Measurements from ENCODE around the gene SAP30. TPM values are rescaled to one million over a fixed set of nuclear protein-coding genes. Genes with fewer than 3 reads are reported as not detected.
A peak's percentile ranks its signal among the peaks of the same experiment; 100 is the strongest.

The SAP30 gene
- total RNA-seq, 1 donor from 2014 or later = 8.8 TPM

DNA sequence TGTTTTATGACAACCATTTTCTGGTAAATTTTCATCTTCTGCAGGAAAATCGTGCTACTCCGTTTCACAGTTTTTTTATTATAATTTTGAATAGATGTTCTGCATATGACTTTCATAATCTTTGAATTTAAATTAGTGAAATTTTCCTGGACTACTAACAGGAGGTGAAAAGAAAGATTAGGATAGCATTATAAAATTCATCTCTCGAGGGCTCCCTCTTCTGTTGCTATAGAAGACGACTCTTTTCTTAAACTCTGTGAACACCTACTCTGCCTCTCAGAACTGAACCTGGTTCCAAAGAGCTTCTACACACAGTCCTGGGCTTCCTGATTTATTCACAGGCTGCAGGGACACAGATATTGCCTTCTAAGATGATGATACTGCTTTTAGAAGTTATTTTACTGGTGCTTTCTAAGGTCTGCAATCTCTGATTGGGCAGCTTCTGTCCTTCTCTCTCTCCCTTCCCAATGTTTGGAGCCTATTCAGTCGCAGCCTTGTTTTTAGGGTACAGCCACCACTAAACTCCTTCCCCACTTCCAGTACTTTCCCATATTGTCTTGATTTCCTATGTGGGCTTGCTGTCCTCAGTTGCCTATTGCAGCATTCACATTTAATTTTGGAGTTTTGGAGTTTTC, 10.1 kb upstream of the SAP30 start:
- no peaks in the 10 kb centered on the region for H3K27me3 ChIP-seq (ENCODE audit: insufficient read depth, low read length)
- Mint-ChIP-seq H3K9me3 (ENCODE audit: unreplicated experiment) (no peaks in the 10 kb centered on the region), H3K27me3 (ENCODE audit: low read depth, unreplicated experiment) (no peaks in the 10 kb centered on the region), H3K4me3 (ENCODE audit: unreplicated experiment) (no peak overlapping the region), H3K36me3 (ENCODE audit: low read depth, unreplicated experiment) (no peaks in the 10 kb centered on the region), H3K27ac (ENCODE audit: unreplicated experiment) (no peak overlapping the region), H3K4me1 (ENCODE audit: low read depth, unreplicated experiment) (no peaks in the 10 kb centered on the region)
- H4K20me1 ChIP-seq (ENCODE audit: insufficient read depth, low read length) = no peaks in the 10 kb centered on the region
- H3K79me2 ChIP-seq (ENCODE audit: insufficient read depth, low read length) = no peaks in the 10 kb centered on the region
- FAIRE-seq (no peak), DNase-seq (ENCODE audit: low read depth) (no peak)
- TF ChIP-seq EZH2 (IDR thresholded peaks at IDR 0.05; ENCODE audit: insufficient read depth, low read length) (no peak), CTCF (IDR thresholded peaks at IDR 0.05; ENCODE audit: insufficient read depth, low read depth, low read length) (peak; percentile 17)
- no peak overlapping the region for H3K9ac ChIP-seq (ENCODE audit: low read length)
- H3K4me1 ChIP-seq (ENCODE audit: insufficient read depth, low read length) = no peaks in the 10 kb centered on the region
- H3K36me3 ChIP-seq (ENCODE audit: insufficient read depth, low read length) = no peaks in the 10 kb centered on the region
- H2AFZ ChIP-seq (ENCODE audit: low read depth, low read length) = no peak overlapping the region
- no peak overlapping the region for H3K4me2 ChIP-seq (ENCODE audit: low read length)
- H3K27ac ChIP-seq (ENCODE audit: low read depth, low read length) = no peak overlapping the region
- no peaks in the 10 kb centered on the region for H3K9me3 ChIP-seq (ENCODE audit: insufficient read depth, low read depth, low read length)
- no peak overlapping the region for H3K4me3 ChIP-seq (ENCODE audit: insufficient read depth, low read depth, low read length)

DNA sequence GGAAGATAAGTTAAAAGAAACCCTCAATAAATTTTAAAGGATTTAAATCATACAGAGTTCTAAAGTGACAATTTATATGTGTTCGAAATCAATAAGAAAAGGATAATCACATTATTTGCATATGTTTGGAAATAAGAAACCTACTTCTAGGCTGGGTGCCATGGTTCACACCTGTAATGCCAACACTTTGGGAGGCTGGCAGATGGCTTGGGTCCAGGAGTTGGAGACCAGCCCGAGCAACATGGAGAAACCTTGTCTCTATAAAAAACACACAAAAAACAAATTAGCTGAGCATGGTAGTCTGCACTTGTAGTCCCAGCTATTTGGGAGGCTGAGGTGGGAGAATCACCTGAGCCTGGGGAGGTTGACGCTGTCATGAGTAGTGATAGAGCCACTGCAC, 8.1 kb upstream of the SAP30 start:
- H3K4me2 ChIP-seq (ENCODE audit: low read length) = no peak overlapping the region
- peaks cover 4% of the 10 kb centered on the region for H3K4me1 ChIP-seq (ENCODE audit: insufficient read depth, low read length)
- no peaks in the 10 kb centered on the region for H3K36me3 Mint-ChIP-seq (ENCODE audit: low read depth, unreplicated experiment)
- H3K9me3 Mint-ChIP-seq (ENCODE audit: unreplicated experiment) = no peaks in the 10 kb centered on the region
- H3K27me3 ChIP-seq (ENCODE audit: insufficient read depth, low read length) = no peaks in the 10 kb centered on the region
- no peak for DNase-seq (ENCODE audit: low read depth)
- TF ChIP-seq CTCF (IDR thresholded peaks at IDR 0.05; ENCODE audit: insufficient read depth, low read depth, low read length) = no peak
- TF ChIP-seq EZH2 (IDR thresholded peaks at IDR 0.05; ENCODE audit: insufficient read depth, low read length) = no peak
- no peaks in the 10 kb centered on the region for H3K27me3 Mint-ChIP-seq (ENCODE audit: low read depth, unreplicated experiment)
- peaks cover 3% of the 10 kb centered on the region for H3K4me1 Mint-ChIP-seq (ENCODE audit: low read depth, unreplicated experiment)
- no peak overlapping the region for H3K9ac ChIP-seq (ENCODE audit: low read length)
- no peak overlapping the region for H3K4me3 Mint-ChIP-seq (ENCODE audit: unreplicated experiment)
- no peaks in the 10 kb centered on the region for H4K20me1 ChIP-seq (ENCODE audit: insufficient read depth, low read length)
- H3K36me3 ChIP-seq (ENCODE audit: insufficient read depth, low read length) = no peaks in the 10 kb centered on the region
- H3K79me2 ChIP-seq (ENCODE audit: insufficient read depth, low read length) = no peaks in the 10 kb centered on the region
- H3K9me3 ChIP-seq (ENCODE audit: insufficient read depth, low read depth, low read length) = no peaks in the 10 kb centered on the region
- no peak overlapping the region for H3K4me3 ChIP-seq (ENCODE audit: insufficient read depth, low read depth, low read length)
- no peak for FAIRE-seq
- no peak overlapping the region for H3K27ac Mint-ChIP-seq (ENCODE audit: unreplicated experiment)
- H2AFZ ChIP-seq (ENCODE audit: low read depth, low read length) = no peak overlapping the region
- no peak overlapping the region for H3K27ac ChIP-seq (ENCODE audit: low read depth, low read length)

- H3K36me3 Mint-ChIP-seq (ENCODE audit: low read depth, unreplicated experiment) = no peaks in the 10 kb centered on the region
- no peak overlapping the region for H3K4me3 Mint-ChIP-seq (ENCODE audit: unreplicated experiment)
- no peak for FAIRE-seq
These were observed 5.3 kb upstream of the SAP30 start for GRCh38 chr4:173365359-173365996.

More at GRCh38 chr4:173365359-173365996, 5.3 kb upstream of the SAP30 start:
- Histone ChIP-seq H3K36me3 (ENCODE audit: insufficient read depth, low read length) (no peaks in the 10 kb centered on the region), H3K4me2 (ENCODE audit: low read length) (no peak overlapping the region), H3K27me3 (ENCODE audit: insufficient read depth, low read length) (no peaks in the 10 kb centered on the region), H4K20me1 (ENCODE audit: insufficient read depth, low read length) (no peaks in the 10 kb centered on the region), H3K9me3 (ENCODE audit: insufficient read depth, low read depth, low read length) (no peaks in the 10 kb centered on the region), H3K79me2 (ENCODE audit: insufficient read depth, low read length) (no peaks in the 10 kb centered on the region), H3K9ac (ENCODE audit: low read length) (no peak overlapping the region), H2AFZ (ENCODE audit: low read depth, low read length) (no peak overlapping the region), H3K4me1 (ENCODE audit: insufficient read depth, low read length) (peaks cover 4% of the 10 kb centered on the region), H3K27ac (ENCODE audit: low read depth, low read length) (no peak overlapping the region), H3K4me3 (ENCODE audit: insufficient read depth, low read depth, low read length) (no peak overlapping the region)
- Mint-ChIP-seq H3K27ac (ENCODE audit: unreplicated experiment) (no peak overlapping the region), H3K9me3 (ENCODE audit: unreplicated experiment) (no peaks in the 10 kb centered on the region), H3K4me1 (ENCODE audit: low read depth, unreplicated experiment) (peaks cover 3% of the 10 kb centered on the region), H3K27me3 (ENCODE audit: low read depth, unreplicated experiment) (no peaks in the 10 kb centered on the region)
- DNase-seq (ENCODE audit: low read depth) = no peak
- TF ChIP-seq CTCF (IDR thresholded peaks at IDR 0.05; ENCODE audit: insufficient read depth, low read depth, low read length) (no peak), EZH2 (IDR thresholded peaks at IDR 0.05; ENCODE audit: insufficient read depth, low read length) (no peak)

All from astrocyte (in vitro differentiated cells and primary cell).